AG09309 (cell line): ENCODE results near the gene DESI2.
"Not testable (repeated sequence)": the region's sequence is repeated elsewhere in the genome, so short reads cannot be mapped to it uniquely, and the experiment has no call there.

Source experiments
- DNase-seq: peaks from one replicate; pipeline ENCODE4 v3.0.0-alpha.2; 2010; ENCODE audit warnings: low read depth
- H3K4me3 ChIP-seq: 2 replicates; pipeline ENCODE4 v1.5.1; 2011; ENCODE audit warnings: mild to moderate bottlenecking, low read depth, low read length, moderate library complexity; ENCODE audit not compliant: control insufficient read depth
- TF ChIP-seq, protein P1 (sequence below): IDR thresholded peaks from 2 replicates; pipeline ENCODE4 v1.5.1; 2011; ENCODE audit warnings: mild to moderate bottlenecking, low read depth, low read length, inconsistent platforms; ENCODE audit not compliant: insufficient read depth, control insufficient read depth; ENCODE audit errors: missing control alignments

The DESI2 gene

GRCh38 chr1:244672946-244673682 lies 20.2 kb downstream of the DESI2 start:
- no peak overlapping the region for H3K4me3 ChIP-seq
- DNase-seq, result no peak
- TF ChIP-seq, protein P1, sequence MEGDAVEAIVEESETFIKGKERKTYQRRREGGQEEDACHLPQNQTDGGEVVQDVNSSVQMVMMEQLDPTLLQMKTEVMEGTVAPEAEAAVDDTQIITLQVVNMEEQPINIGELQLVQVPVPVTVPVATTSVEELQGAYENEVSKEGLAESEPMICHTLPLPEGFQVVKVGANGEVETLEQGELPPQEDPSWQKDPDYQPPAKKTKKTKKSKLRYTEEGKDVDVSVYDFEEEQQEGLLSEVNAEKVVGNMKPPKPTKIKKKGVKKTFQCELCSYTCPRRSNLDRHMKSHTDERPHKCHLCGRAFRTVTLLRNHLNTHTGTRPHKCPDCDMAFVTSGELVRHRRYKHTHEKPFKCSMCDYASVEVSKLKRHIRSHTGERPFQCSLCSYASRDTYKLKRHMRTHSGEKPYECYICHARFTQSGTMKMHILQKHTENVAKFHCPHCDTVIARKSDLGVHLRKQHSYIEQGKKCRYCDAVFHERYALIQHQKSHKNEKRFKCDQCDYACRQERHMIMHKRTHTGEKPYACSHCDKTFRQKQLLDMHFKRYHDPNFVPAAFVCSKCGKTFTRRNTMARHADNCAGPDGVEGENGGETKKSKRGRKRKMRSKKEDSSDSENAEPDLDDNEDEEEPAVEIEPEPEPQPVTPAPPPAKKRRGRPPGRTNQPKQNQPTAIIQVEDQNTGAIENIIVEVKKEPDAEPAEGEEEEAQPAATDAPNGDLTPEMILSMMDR, result no peak

GRCh38 chr1:244674446-244674845 lies 21.5 kb downstream of the DESI2 start:
- no peak overlapping the region for H3K4me3 ChIP-seq
- TF ChIP-seq, protein P1, result no peak
- no peak for DNase-seq

GRCh38 chr1:244675167-244675566 lies 22.2 kb downstream of the DESI2 start:
- no peak for DNase-seq
- TF ChIP-seq, protein P1, result no peak

DNA sequence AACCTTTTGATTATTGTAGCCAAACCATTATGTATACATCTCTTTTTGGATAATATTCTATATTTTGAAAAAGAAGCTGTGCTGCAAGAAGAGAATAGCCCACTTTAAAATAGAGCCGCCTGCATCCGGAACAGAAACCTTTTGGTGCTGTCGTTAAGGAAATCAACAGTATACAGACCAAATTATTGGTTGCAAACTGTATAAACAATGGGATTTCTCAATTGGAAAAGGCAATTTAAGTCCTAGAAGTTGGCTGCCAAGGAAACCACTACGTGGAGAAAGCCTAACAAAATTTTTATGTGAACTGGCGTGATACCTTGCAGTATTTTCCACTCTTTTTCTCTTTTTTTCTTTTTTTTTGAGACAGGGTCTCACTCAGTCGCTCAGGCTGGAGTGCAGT lies 25.8 kb downstream of the DESI2 start:
- no peak for DNase-seq
- TF ChIP-seq, protein P1, result no peak
- H3K4me3 ChIP-seq, result no peak overlapping the region

More at GRCh38 chr1:244675167-244675566, 22.2 kb downstream of the DESI2 start:
- H3K4me3 ChIP-seq, result no peak overlapping the region

DNA sequence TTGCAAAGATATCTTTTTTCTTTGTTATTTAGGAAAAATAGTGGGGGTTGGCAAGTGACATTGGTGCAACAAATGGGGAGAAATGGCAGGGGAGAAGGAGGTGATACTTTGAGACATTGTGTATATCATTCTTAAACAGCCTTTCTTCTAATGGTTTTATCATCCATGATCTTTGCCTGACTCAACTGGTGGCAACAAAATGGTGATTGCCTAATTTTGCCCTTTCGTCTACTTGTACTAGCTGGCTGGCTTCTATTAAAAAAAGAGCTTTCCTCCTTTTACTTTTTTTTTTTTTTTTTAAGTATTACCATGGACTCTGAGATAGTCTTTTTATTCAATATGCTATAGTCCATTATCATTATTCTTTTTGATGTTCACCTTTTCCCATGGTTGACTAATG lies 27.7 kb downstream of the DESI2 start:
- TF ChIP-seq, protein P1, result no peak
- H3K4me3 ChIP-seq, result no peak overlapping the region
- DNase-seq, result no peak

- H3K4me3 ChIP-seq, DNase-seq: not testable (repeated sequence)
These were observed 29.2 kb downstream of the DESI2 start for GRCh38 chr1:244682087-244682486.

GRCh38 chr1:244695937-244696336 lies 43.0 kb downstream of the DESI2 start:
- TF ChIP-seq, protein P1, result no peak
- no peak overlapping the region for H3K4me3 ChIP-seq
- DNase-seq, result no peak
